PFSK-1 (cell line): ENCODE results near the gene SLC38A10.

ENCODE experiments used
- POLR2AphosphoS5 ChIP-seq: IDR thresholded peaks from 2 replicates; pipeline ENCODE4 v1.6.1; 2012; ENCODE audit warnings: low read depth, mild to moderate bottlenecking, control low read depth, low read length, moderate library complexity
- SIN3A ChIP-seq: IDR thresholded peaks from 2 replicates; pipeline ENCODE4 v1.6.1; 2012; ENCODE audit warnings: mild to moderate bottlenecking, low read length, moderate library complexity, borderline replicate concordance; ENCODE audit not compliant: insufficient read depth
- TAF1 ChIP-seq: IDR thresholded peaks from 2 replicates; pipeline ENCODE4 v1.6.1; 2012; ENCODE audit warnings: low read length, control low read depth, borderline replicate concordance; ENCODE audit not compliant: insufficient read depth

DNA sequence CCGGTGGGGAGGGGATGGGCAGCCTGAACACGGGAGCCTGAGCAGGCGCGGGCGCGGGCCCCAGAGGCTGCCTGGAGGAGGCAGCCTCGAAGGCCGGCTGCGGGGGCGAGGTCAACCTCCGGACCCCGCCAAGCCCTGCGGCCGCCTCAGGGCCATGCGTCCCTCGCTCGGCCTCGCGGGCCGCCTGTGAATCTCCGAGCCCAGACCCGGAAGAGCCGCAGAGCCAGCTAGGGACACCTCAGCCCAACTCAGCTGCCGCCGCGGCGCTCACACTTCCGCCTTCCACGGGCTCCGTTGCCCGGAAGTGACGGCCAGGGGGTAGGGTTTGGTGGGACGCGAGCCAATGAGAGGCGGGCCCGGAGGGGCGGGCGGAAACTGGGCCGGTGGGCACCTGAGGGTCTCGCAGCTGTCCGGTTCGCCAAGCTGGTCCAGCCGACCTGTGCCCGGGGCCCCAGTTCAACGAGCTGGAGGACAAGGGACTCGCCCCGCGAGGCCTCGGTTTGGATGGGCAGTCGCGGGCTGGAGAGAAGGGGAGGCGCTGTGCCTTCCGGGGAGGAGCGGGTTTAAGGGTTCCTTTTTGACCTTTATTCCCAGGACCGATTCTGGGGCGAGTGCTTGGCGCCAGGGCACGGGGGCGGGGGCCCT, at the start of gene SLC38A10:
- peak; percentile 91 for TF ChIP-seq TAF1
- TF ChIP-seq POLR2AphosphoS5 = peak; percentile 94
- TF ChIP-seq SIN3A = peak; percentile 66; the same call in 1 of the 2 replicates
